Hippocampal formation (tissue), 2 donors: ENCODE results near the gene MACROD1.

Experiments
- DNase-seq, 2 donors: peaks; one replicate each; lab custom pipeline; 2025; lab: John Stamatoyannopoulos, UW

The MACROD1 gene

GRCh38 chr11:64152841-64153691 lies 12.8 kb downstream of the MACROD1 start:
- DNase-seq, result peak in 1 of 2 donors; percentile 57

DNA sequence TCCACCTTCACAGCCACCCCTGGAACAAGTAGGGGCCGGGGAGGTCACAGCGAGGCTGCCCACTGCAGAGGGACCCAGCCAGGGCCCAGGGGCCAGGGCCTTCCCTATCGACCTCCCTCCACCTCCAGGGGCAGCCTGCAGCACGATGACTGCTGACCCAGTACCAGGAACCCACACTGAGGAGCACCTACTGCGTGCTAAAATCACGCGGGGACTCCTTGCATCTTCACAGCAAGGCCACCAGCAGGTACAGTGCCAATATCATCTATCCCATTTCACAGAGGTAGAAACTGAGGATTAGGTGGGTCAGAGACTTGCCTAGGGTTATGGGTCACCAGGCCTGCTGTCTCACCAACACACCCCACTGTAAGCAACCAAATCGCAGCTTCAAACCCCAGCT lies 14.6 kb downstream of the MACROD1 start:
- DNase-seq, result no peak

GRCh38 chr11:64150481-64151239 lies 15.3 kb downstream of the MACROD1 start:
- DNase-seq, result peak in 1 of 2 donors; percentile 32

DNA sequence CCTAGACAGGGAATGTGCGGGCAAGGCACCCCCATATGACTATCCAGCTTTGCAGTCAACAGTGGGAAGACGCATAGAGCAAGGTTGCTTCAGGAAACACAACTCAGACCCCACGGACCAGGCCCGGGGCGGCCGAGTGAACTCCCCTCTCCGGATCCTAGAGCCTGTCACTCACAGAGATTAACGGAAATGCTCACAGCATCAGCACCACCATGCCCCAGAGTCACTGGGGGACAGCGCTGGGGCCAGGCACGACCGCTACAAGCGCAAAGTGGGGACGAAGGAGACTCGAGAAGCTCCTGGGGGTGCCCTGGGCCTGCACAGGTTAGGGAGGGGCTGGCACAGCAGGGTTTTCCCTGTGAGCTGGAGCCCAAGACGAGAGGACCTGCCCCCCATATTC lies 15.9 kb downstream of the MACROD1 start:
- DNase-seq, result no peak

- no peak for DNase-seq
Measured at GRCh38 chr11:64148917-64149617, 16.8 kb downstream of the MACROD1 start.

DNA sequence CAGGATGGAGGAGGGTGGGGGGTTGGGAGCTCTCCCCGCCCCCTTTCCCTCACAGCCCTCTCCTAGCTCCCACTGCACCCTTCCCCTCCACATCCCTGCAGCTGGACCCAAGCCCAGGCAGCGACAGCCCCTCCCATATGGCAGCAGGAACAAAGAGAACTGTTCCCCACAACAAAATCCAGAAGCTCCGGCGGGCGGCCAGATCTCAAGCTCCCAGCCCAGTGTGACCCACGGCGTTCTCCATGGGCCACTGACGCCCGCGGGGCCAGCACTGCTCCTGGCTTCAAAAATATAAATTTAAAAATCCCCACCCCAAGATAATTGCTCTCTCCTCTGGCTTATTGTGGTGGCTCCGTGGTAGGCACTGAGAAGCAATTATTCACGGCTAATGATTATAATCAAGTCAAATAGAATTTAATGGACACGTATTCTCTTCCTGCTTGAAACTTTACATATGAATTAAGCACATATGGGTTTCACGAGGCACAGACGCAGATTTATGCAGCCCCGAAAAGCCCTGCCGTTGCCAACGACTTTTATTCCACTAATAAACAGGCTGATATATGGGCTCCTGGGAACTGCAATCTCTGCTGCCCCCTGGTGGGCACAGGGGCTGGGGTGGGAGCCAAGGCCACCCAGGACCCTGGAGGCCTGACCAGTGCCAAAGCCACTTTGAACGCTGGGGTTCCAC lies 17.5 kb downstream of the MACROD1 start:
- DNase-seq, result peak; percentile 81 to 84

GRCh38 chr11:64146036-64146955 lies 19.6 kb downstream of the MACROD1 start:
- DNase-seq, result peak in 1 of 2 donors; percentile 29

GRCh38 chr11:64144587-64145472 lies 21.1 kb downstream of the MACROD1 start:
- no peak for DNase-seq

GRCh38 chr11:64141081-64141783 lies 24.7 kb downstream of the MACROD1 start:
- DNase-seq, result no peak

- DNase-seq, result no peak
Measured at GRCh38 chr11:64140082-64140481, 25.8 kb downstream of the MACROD1 start.

- no peak for DNase-seq
Measured at GRCh38 chr11:64139049-64139448, 26.9 kb downstream of the MACROD1 start.

GRCh38 chr11:64138398-64138797 lies 27.5 kb downstream of the MACROD1 start:
- DNase-seq, result no peak

DNA sequence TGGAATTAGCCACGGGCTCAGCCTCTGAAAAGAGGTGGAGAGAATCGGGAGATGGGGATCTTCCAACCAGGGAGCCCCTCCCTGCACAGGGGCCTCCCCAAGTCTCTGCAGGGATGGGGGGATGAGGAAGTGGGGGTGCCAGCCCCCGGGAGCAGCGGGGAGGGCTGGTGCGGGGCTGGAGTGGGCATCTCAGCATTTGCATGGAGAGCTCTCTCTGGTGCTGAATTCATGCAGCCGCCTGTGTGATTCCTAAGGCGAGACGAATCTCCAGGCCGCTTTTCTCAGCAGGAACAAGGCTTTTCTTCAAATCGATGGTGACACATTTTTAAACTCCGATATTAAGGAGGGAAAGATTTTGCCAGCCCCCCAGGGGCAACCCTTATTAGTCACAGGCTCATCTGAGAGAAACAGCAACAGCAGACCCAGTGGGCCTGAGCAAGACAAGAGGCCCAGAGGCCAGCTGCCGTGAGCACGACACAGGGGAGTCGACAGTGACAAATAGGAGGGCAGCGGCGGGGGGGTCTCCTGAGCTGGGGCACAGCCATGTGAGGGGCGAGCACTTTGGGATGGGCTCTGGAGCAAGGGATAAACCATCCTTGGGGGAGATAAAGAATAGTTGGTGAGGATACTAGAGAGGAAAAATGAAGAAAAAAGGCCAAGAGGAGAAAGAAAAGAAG lies 29.0 kb downstream of the MACROD1 start:
- no peak for DNase-seq

DNA sequence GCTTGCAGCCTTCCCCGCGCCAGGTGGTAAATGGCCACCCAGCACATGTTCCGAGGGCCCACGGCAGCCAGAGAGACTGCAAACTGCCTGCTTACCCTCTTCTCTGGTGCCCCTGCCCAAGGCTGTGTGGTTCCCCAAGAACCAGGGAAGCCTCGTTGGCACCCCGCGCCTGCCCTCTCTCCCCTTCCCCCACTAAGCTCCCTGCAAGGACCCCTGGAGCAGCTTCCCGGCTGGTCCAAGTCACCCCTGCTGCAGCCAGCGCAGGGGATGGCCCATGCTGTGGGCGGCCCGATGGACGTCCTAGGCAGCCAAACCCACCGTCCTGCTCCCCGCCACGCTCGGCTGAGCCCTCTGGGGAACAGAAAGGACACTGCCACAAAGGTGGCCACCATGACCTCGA lies 30.2 kb downstream of the MACROD1 start:
- DNase-seq, result no peak

- DNase-seq, result no peak
Measured at GRCh38 chr11:64134963-64135362, 30.9 kb downstream of the MACROD1 start.

DNA sequence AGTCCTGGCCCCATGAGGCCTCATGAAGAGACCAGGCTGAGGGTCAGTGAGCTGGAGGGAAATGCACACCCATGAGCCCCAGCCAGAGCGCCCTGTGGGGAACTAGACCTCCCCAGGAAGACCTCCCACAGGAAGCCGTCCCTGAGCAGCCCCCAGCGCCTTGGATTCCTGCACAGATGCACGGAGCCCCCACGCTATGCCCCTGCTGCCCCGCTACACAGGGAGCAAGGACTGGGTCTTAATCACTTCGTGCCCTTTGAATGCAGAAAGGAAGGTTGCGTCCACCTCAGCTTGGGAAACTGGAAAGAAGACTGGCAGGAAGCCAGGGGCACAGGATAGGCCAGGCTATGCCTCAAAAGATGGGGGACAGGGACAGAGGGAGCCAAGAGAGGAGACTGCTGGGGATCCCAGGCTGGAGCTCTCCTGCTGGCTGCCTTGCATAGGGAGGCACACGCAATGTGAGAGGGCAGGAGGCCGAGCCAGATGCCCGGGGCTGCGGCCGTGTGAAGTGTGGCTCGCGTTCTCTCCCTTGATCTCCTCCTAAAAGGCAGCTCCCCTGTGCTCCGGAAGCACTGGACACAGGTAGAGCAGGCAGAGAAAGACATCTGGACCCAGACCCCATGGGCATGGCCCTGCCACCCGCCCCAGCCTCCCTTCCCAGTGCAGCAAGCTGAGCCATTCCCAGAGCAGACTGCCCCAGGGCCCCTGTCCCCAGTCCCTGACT lies 32.8 kb downstream of the MACROD1 start:
- DNase-seq, result no peak

- DNase-seq, result no peak
Measured at GRCh38 chr11:64132191-64132771, 33.6 kb downstream of the MACROD1 start.
